GM12878 (cell line): ENCODE measurements around the gene SIN3B. TPM values are rescaled to one million over a fixed set of nuclear protein-coding genes. Genes with fewer than 3 reads are reported as not detected.

Source experiments
- ATAC-seq: fragments of 200-7000 bp; cut with Tn5 transposase; 3 replicates; pipeline ENCODE4 v1.9.1; 2020; ENCODE audit warnings: mild to moderate bottlenecking, moderate library complexity
- BruUV-seq: library from RNA; stranded (reverse); fragments of 400-500 nt; replicated peaks from 2 replicates; lab custom pipeline; 2021; lab: Mats Ljungman, UMichigan
- CTCF ChIA-PET: fragments of 300-600 bp; sonication (Branson Sonifier 250); formaldehyde crosslinking; extraction: SDS; loops from one replicate; lab custom pipeline; 2021; ENCODE audit warnings: inconsistent platforms; lab: Yijun Ruan, JAX
- POLR2A ChIA-PET: fragments of 350-600 bp; formaldehyde crosslinking; extraction: SDS; loops from one replicate; lab custom pipeline; 2021; ENCODE audit warnings: inconsistent platforms; lab: Charles Lee
- RAD21 ChIA-PET: fragments of 300-600 bp; sonication (Branson Sonifier 250); formaldehyde crosslinking; loops from one replicate; lab custom pipeline; 2023; ENCODE audit warnings: antibody characterized with exemption; ENCODE audit not compliant: unreplicated experiment; lab: Charles Lee
- SMC1A ChIA-PET: fragments of 300-600 bp; sonication (Branson Sonifier 250); formaldehyde crosslinking; loops from one replicate; lab custom pipeline; 2023; ENCODE audit not compliant: unreplicated experiment, uncharacterized antibody; lab: Charles Lee
- DNase-seq: peaks from one replicate; pipeline ENCODE4 v3.0.0-alpha.2; 2011; ENCODE audit warnings: low read depth, low spot score
- FAIRE-seq: peaks from 3 replicates; lab custom pipeline; 2011; peaks lifted over from hg19 to GRCh38; lab: Jason Lieb, UNC
- H2AFZ ChIP-seq: 2 replicates; pipeline ENCODE4 v1.6.0; 2011; ENCODE audit warnings: low read depth, low read length, control low read depth; ENCODE audit not compliant: control insufficient read depth
- H3K27ac ChIP-seq: 2 replicates; pipeline ENCODE4 v1.5.1; 2011; ENCODE audit warnings: control low read depth; ENCODE audit not compliant: control insufficient read depth, insufficient read depth
- H3K27me3 ChIP-seq, 2 experiments: replicated peaks in 1 of 2; 2 replicates each; pipeline versions ENCODE4 v1.6.0 to v1.6.1; 2011; ENCODE audit warnings: low read length in 1 of 2; ENCODE audit not compliant: control insufficient read depth in 2 of 2, insufficient read depth in 2 of 2
- H3K36me3 ChIP-seq, 2 experiments: 2 replicates each; pipeline ENCODE4 v1.5.1; 2011; ENCODE audit warnings: low read length in 1 of 2; ENCODE audit not compliant: control insufficient read depth in 2 of 2, insufficient read depth in 2 of 2
- H3K4me1 ChIP-seq: 2 replicates; pipeline ENCODE4 v1.6.1; 2011; ENCODE audit warnings: mild to moderate bottlenecking, low read length, moderate library complexity, mixed read lengths; ENCODE audit not compliant: control insufficient read depth, insufficient read depth
- H3K4me2 ChIP-seq: 2 replicates; pipeline ENCODE4 v1.6.0; 2011; ENCODE audit warnings: control low read depth; ENCODE audit not compliant: control insufficient read depth, insufficient read depth
- H3K4me3 ChIP-seq: fragments of 200-600 bp; sonication (generic); 2 replicates; pipeline ENCODE4 v1.5.1; 2016
- H3K79me2 ChIP-seq: 2 replicates; pipeline ENCODE4 v1.6.0; 2011; ENCODE audit warnings: low read length; ENCODE audit not compliant: control insufficient read depth, insufficient read depth
- H3K9ac ChIP-seq: 2 replicates; pipeline ENCODE4 v1.8.0; 2011; ENCODE audit warnings: low read length, control low read depth, mixed read lengths; ENCODE audit not compliant: control insufficient read depth, insufficient read depth
- H3K9me3 ChIP-seq: replicated peaks from 3 replicates; pipeline ENCODE4 v1.5.1; 2011; ENCODE audit warnings: mild to moderate bottlenecking, low read length; ENCODE audit not compliant: control insufficient read depth, insufficient read depth
- H4K20me1 ChIP-seq: 2 replicates; pipeline ENCODE4 v1.6.0; 2011; ENCODE audit not compliant: control insufficient read depth, insufficient read depth
- ASH2L ChIP-seq: fragments of 300-600, 200-600 bp; sonication (generic); IDR thresholded peaks from 2 replicates; pipeline ENCODE4 v1.6.1; 2017; ENCODE audit warnings: low read depth, mild to moderate bottlenecking, borderline replicate concordance
- BMI1 ChIP-seq: fragments of 450-650 bp; IDR thresholded peaks from 2 replicates; pipeline ENCODE4 v1.6.1; 2016; ENCODE audit warnings: mild to moderate bottlenecking, moderate library complexity, borderline replicate concordance
- DPF2 ChIP-seq: fragments of 450-650 bp; IDR thresholded peaks from 2 replicates; pipeline ENCODE4 v1.6.1; 2017; ENCODE audit warnings: mild to moderate bottlenecking
- EP300 ChIP-seq, 2 experiments: fragments of 150-350 bp in 1 of 2; IDR thresholded peaks; 2 replicates each; pipeline ENCODE4 v1.6.1; 2011 to 2012; ENCODE audit warnings: low read depth in 2 of 2, low read length in 2 of 2, borderline replicate concordance in 1 of 2, improper control_type of control experiment in 1 of 2, inconsistent platforms in 1 of 2; ENCODE audit not compliant: control insufficient read depth in 1 of 2
- HDAC2 ChIP-seq: fragments of 200-600 bp; sonication (generic); IDR thresholded peaks from 2 replicates; pipeline ENCODE4 v1.6.1; 2017
- IRF4 ChIP-seq: IDR thresholded peaks from 2 replicates; pipeline ENCODE4 v1.6.1; 2011; ENCODE audit warnings: low read depth, low read length
- IRF5 ChIP-seq: fragments of 450-650 bp; IDR thresholded peaks from 2 replicates; pipeline ENCODE4 v1.6.1; 2017; ENCODE audit warnings: borderline replicate concordance
- MYB ChIP-seq: fragments of 150-350 bp; IDR thresholded peaks from 2 replicates; pipeline ENCODE4 v1.6.1; 2014; ENCODE audit warnings: mild to moderate bottlenecking, low read depth, low read length, borderline replicate concordance
- NR2C1 ChIP-seq: fragments of 450-650 bp; IDR thresholded peaks from 2 replicates; pipeline ENCODE4 v1.6.1; 2017; ENCODE audit warnings: antibody characterized with exemption, mild to moderate bottlenecking, moderate library complexity
- NR2C2 ChIP-seq: IDR thresholded peaks from 2 replicates; pipeline ENCODE4 v1.6.1; 2011; ENCODE audit warnings: borderline replicate concordance, low read depth; ENCODE audit not compliant: control insufficient read depth, insufficient read length
- PBX3 ChIP-seq: IDR thresholded peaks from 2 replicates; pipeline ENCODE4 v1.6.1; 2011; ENCODE audit warnings: mild to moderate bottlenecking, low read depth, low read length, moderate library complexity; ENCODE audit not compliant: insufficient replicate concordance
- RAD21 ChIP-seq: IDR thresholded peaks from 2 replicates; pipeline ENCODE4 v1.6.1; 2011; ENCODE audit warnings: mild to moderate bottlenecking, low read depth, low read length, moderate library complexity; ENCODE audit not compliant: insufficient read depth
- RELA ChIP-seq: fragments of 450-650 bp; IDR thresholded peaks from 2 replicates; pipeline ENCODE4 v1.8.0; 2014; ENCODE audit warnings: borderline replicate concordance; ENCODE audit not compliant: partially characterized antibody
- RELB ChIP-seq: fragments of 450-650 bp; IDR thresholded peaks from 2 replicates; pipeline ENCODE4 v1.6.1; 2017; ENCODE audit warnings: low read depth, mild to moderate bottlenecking, moderate library complexity
- SMAD1 ChIP-seq: fragments of 450-650 bp; IDR thresholded peaks from 2 replicates; pipeline ENCODE4 v1.6.1; 2018; ENCODE audit warnings: mild to moderate bottlenecking, low read depth; ENCODE audit not compliant: partially characterized antibody
- SMC3 ChIP-seq: IDR thresholded peaks from 2 replicates; pipeline ENCODE4 v1.6.1; 2011; ENCODE audit warnings: low read length, improper control_type of control experiment, borderline replicate concordance
- YY1 ChIP-seq: IDR thresholded peaks from 2 replicates; pipeline ENCODE4 v1.6.1; 2011; ENCODE audit warnings: low read depth, mild to moderate bottlenecking, low read length
- ZBED1 ChIP-seq: IDR thresholded peaks from 2 replicates; pipeline ENCODE4 v1.6.1; 2016; ENCODE audit warnings: borderline replicate concordance
- WGBS: methylation state at CpG from one replicate; pipeline ENCODE4 v1.1.6; 2016; ENCODE audit warnings: low lambda C conversion rate; ENCODE audit not compliant: insufficient replicate concordance, insufficient coverage; ENCODE audit errors: missing lambda C conversion rate; 5-methylcytosine and 5-hydroxymethylcytosine counted together
- in situ Hi-C: fragments of 300-500 bp; cut with MboI; formaldehyde crosslinking; loops from 9 replicates; pipeline ENCODE4 v1.14.3; 2018; ENCODE audit warnings: mixed read lengths
- intact Hi-C: fragments of 100-400 bp; cut with micrococcal nuclease; formaldehyde crosslinking; loops from one replicate; pipeline ENCODE4 v1.14.2; 2022; ENCODE audit not compliant: unreplicated experiment
- polyA plus RNA-seq, 11 experiments: library from polyadenylated mRNA; depleted of rRNA in 4 of 11; unstranded in 6 of 11; stranded (reverse) in 5 of 11; fragments of >200 nt; fragmentation: Nextera tagmentation in 4 of 11; fragmentation: Illumina TruSeq in 1 of 11; extraction: Ambion mirVana in 4 of 11; extraction: Trizol in 1 of 11; gene quantifications; 1 replicate in 1 of 11; 2 replicates in 10 of 11; pipeline versions ENCODE4 v1.2.1 to v1.2.3, GENCODE V29; 2011 to 2016; ENCODE audit warnings: inconsistent platforms in 2 of 11, missing spikeins in 2 of 11, low read depth in 1 of 11
- total RNA-seq, 4 experiments: library from RNA; depleted of rRNA in 3 of 4; stranded (reverse); fragments of >200 nt in 3 of 4; fragmentation: Illumina TruSeq in 1 of 4; extraction: Trizol in 1 of 4; gene quantifications; 2 replicates each; pipeline versions ENCODE4 v1.2.1 to v1.2.3, GENCODE V29; 2013 to 2021

The SIN3B gene
- total and polyA plus RNA-seq, 10 of the 15 experiments (the other 5 are each of a cell fraction or from before 2014, with no cell fraction given) = 0.68 to 34.5 (median 15.8) TPM

GRCh38 chr19:16794456-16795441, 34.4 kb upstream of the SIN3B start:
- RAD21 ChIA-PET = no interaction called here
- Histone ChIP-seq H3K27me3 (no peaks in the 10 kb centered on the region), H3K9me3 (peaks cover 2% of the 10 kb centered on the region; the same call in 2 of the 3 replicates), H4K20me1 (no peaks in the 10 kb centered on the region), H3K9ac (no peak overlapping the region), H3K36me3 (no peaks in the 10 kb centered on the region), H3K4me3 (no peak overlapping the region), H3K79me2 (no peaks in the 10 kb centered on the region), H3K4me1 (no peaks in the 10 kb centered on the region), H3K27ac (no peak overlapping the region), H2AFZ (no peak overlapping the region), H3K4me2 (no peak overlapping the region)
- no peak for DNase-seq
- BruUV-seq = no TSS peak
- in situ Hi-C loops (no loop called here), intact Hi-C loops (no loop called here)
- ATAC-seq = no peak
- no peak for FAIRE-seq
- SMC1A ChIA-PET = interaction anchor here (1.0 kb wide), 2 partner anchors 42 to 80 kb away, joined by 3 read pairs; no protein-coding TSS in a partner anchor
- 57% methylated on average over 16 of the region's 17 CpGs for WGBS
- CTCF ChIA-PET = interaction anchor here (0.6 kb wide), 1 partner anchor 213 kb away, joined by 3 read pairs; no protein-coding TSS in a partner anchor
- POLR2A ChIA-PET = interaction anchor here (0.6 kb wide), 1 partner anchor 16 kb away, joined by 4 read pairs; no protein-coding TSS in a partner anchor
- TF ChIP-seq SMC3 (no peak), ZBED1 (no peak), RELA (no peak), HDAC2 (no peak), IRF5 (no peak), MYB (no peak), RELB (no peak), NR2C1 (no peak), BMI1 (no peak), ASH2L (no peak), NR2C2 (no peak), YY1 (no peak), EP300 (IDR thresholded peaks at IDR 0.05; ENCODE audit: borderline replicate concordance in 1 of 2, control insufficient read depth in 1 of 2, low read depth in 2 of 2, low read length in 2 of 2) (no peak), IRF4 (no peak), DPF2 (no peak), RAD21 (no peak), SMAD1 (no peak), PBX3 (no peak)
